HT-29 (cell line): ENCODE results near the gene SPHK2. TPM values are rescaled to one million over a fixed set of nuclear protein-coding genes. Genes with fewer than 3 reads are reported as not detected.
"Not testable (repeated sequence)": the region's sequence is repeated elsewhere in the genome, so short reads cannot be mapped to it uniquely, and the experiment has no call there.

Experiments
- DNase-seq: peaks from one replicate; pipeline ENCODE4 v3.0.0-alpha.2; 2015; ENCODE audit warnings: low spot score
- total RNA-seq: library from RNA; depleted of rRNA; stranded (reverse); fragments of >200 nt; shearing (Covaris generic); gene quantifications from 2 replicates; pipeline ENCODE4 v1.2.3, GENCODE V29; 2014; rRNA removed

The SPHK2 gene, protein sequence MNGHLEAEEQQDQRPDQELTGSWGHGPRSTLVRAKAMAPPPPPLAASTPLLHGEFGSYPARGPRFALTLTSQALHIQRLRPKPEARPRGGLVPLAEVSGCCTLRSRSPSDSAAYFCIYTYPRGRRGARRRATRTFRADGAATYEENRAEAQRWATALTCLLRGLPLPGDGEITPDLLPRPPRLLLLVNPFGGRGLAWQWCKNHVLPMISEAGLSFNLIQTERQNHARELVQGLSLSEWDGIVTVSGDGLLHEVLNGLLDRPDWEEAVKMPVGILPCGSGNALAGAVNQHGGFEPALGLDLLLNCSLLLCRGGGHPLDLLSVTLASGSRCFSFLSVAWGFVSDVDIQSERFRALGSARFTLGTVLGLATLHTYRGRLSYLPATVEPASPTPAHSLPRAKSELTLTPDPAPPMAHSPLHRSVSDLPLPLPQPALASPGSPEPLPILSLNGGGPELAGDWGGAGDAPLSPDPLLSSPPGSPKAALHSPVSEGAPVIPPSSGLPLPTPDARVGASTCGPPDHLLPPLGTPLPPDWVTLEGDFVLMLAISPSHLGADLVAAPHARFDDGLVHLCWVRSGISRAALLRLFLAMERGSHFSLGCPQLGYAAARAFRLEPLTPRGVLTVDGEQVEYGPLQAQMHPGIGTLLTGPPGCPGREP
- total RNA-seq: 114 and 115 TPM in 2 replicates

DNA sequence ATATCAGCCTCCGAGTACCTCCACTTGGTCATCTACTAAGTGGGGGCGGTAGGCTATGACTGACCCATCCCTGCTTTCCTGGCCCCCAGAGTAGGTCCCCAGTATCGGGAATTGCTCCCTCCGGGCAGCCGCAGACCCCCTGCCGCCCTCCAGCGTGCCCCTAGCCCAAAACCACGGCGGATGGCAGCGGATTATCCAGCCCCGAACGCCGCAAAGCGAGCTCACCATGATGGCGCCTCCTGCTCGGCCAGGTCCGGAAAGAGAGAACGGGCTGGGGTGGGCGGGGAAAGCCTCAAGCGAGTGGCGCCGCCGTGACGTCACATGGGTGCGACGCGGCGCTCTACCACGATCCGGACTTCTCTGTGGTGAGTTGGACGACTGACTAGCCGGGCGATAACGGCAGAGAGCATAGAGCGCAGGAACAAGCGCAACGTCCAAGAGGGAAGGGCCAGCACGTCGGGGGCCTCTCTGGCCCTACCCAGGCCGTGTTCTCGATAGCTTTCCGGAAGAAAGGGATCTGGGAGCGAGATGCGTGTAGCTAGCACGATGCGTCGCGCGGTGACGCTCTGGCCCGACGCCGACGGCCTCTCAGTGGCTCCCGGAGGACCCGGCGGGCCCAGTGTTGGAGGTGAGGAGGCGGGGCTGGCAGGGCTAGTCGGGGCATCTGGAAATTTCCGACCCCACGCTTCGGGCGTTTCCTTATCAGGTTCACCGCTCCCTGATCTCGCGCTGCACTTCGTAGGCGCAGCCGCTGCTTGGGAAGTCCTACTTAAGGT lies at the start of gene SPHK2, which contains the start of gene RPL18:
Gene SPHK2, plus strand, starts transcription at position 591 of the 776 bp plus-strand sequence. CDS start 1,009 bp downstream, outside the sequence.
Gene RPL18, minus strand, starts transcription at position 263 of the 776 bp plus-strand sequence. Its CDS starts 35 bp downstream, at position 228.
- DNase-seq: peak; percentile 100

DNA sequence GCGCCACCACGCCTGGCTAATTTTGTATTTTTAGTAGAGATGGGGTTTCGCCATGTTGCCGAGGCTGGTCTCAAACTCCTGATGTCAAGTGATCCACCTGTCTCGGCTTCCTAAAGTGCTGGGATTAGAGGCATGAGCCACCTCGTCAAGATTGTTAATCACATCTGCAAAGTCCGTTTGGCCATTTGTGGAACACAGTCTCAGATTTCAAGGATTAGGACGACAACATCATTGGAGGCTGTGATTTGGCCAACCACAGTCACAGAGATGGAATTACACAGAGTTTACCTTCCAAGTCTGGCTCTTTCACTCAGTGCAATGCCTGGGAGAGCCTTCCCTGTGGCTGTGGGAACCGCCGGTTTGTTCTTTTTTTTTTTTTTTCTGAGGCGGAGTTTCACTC lies 49.5 kb upstream of the SPHK2 start:
- no peak for DNase-seq

- no peak for DNase-seq
Measured at GRCh38 chr19:48571378-48572162, 47.7 kb upstream of the SPHK2 start.

- DNase-seq: no peak
Measured at GRCh38 chr19:48573163-48573505, 46.2 kb upstream of the SPHK2 start.

- no peak for DNase-seq
Measured at GRCh38 chr19:48575931-48576622, 43.2 kb upstream of the SPHK2 start.

DNA sequence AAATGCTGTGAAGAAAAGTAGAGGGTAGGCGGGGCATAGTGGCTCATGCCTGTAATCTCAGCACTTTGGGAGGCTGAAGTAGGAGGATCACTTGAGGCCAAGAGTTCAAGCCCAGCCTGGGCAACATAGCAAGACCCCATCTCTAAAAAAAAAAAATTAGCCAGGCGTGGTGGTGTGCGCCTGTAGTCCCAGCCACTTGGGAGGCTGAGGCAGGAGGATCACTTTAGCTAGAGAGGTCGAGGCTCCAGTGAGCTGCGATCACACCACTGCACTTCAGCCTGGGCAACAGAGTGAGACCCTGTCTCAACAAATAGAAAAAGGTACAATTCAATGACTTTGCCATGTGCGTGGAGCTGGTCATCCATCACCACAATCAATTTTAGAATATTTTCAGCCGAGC lies 41.4 kb upstream of the SPHK2 start:
- DNase-seq: not testable (repeated sequence)

DNA sequence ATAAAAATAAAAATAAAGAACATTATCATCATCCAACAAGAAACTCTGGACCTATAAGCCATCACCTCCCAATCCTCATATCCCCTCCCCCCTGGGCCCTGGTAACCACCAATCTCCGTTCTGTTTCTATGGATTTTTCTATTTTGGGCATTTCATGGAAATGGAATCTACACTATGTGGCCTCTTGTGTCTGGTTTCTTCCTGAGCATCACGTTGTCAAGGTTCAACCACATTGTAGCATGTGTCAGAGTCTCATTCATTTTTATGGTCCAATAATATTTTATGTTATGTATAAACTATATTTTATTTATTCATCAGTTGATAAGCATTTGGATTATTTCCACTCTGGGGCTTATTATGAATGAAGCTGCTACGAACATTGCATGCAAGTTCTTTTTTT lies 40.4 kb upstream of the SPHK2 start:
- DNase-seq: no peak

GRCh38 chr19:48582168-48582567 lies 37.1 kb upstream of the SPHK2 start:
- no peak for DNase-seq

- no peak for DNase-seq
Measured at GRCh38 chr19:48587387-48587786, 31.9 kb upstream of the SPHK2 start.

GRCh38 chr19:48588670-48589401 lies 30.5 kb upstream of the SPHK2 start:
- DNase-seq: peak; percentile 98

GRCh38 chr19:48591021-48591420 lies 28.3 kb upstream of the SPHK2 start:
- DNase-seq: peak; percentile 38

DNA sequence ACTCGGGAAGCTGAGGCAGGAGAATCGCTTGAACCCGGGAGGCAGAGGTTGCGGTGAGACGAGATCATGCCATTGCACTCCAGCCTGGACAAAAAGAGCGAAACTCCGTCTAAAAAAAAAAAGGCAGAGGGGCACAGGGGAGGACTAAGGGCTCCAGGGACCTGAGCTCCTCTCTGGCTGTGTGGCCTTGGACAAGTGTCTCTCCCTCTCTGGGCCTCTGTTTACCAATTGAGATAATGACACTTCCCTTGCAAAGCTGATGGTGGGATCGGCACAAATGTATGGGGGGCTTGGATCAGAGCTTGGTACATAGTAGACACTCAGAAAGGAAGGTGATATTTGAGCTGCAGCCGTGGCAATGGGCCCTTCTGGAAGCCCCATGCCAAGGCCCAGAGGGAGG lies 24.1 kb upstream of the SPHK2 start:
- DNase-seq: no peak

DNA sequence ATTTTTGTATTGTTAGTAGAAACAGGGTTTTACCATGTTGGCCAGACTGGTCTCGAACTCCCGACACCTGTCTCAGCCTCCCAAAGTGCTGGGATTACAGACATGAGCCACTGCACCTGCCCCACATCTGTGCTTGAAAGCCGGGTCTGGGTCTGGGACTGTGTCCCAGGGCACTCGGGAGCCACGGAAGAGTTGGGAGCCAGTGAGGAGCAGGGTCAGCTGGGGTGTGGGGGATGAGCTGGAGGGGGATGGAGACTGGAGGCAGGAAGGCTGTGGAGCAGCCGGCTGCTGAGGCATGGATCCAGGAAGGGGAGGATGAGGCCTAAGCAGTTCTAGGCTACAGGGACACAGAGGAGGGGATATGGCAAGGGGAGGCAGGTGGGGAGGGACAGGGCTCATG lies 23.5 kb upstream of the SPHK2 start:
- no peak for DNase-seq

DNA sequence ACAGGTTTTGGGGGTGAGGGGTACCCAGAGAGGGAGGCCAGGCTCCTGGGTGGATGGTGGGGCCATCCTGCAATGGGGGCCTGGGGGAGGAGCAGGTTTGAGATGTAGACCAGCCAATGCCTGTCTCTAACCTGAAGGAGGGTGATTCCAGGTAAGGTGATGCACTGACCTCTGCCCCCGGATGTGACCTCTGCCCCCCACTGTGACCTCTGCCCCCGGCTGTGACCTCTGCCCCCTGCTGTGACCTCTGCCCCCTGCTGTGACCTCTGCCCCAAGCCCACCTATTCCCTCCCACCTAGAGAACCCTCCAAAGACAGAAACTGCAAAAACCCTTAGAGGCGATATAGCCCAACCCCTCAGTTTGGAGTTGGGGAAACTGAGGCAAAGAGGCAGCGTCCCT lies 23.1 kb upstream of the SPHK2 start:
- DNase-seq: no peak

DNA sequence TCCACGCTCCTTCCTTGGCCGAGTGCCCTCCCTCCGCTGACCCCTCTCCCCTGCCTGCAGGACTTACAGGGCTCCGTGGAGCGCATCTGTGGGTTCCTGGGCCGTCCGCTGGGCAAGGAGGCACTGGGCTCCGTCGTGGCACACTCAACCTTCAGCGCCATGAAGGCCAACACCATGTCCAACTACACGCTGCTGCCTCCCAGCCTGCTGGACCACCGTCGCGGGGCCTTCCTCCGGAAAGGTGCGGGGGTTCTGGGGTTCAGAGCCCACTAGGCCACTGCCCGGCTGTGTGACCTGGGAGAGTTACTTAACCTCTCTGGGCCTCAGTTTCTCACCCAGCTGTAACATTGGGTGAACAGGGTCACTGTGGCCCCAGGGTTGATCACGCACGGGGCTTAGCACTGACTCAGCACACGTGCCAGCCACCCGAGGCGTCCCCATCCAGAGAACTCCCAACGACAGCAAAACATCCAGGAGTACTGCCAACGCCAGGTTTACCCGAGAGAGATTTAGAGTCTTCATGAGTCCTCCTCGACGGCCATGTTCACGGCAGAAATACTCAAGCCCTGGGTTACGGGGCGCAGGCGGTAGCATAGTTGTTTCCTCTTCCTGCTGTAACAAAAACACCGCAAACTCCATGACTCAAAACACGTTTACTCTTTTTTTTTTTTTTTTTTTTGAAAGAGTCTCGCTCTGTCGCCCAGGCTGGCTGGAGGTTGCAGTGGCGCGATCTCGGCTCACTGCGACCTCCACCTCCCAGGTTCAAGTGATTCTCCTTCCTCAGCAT lies 22.4 kb upstream of the SPHK2 start:
- DNase-seq: no peak

GRCh38 chr19:48598996-48599700 lies 20.2 kb upstream of the SPHK2 start:
- no peak for DNase-seq

DNA sequence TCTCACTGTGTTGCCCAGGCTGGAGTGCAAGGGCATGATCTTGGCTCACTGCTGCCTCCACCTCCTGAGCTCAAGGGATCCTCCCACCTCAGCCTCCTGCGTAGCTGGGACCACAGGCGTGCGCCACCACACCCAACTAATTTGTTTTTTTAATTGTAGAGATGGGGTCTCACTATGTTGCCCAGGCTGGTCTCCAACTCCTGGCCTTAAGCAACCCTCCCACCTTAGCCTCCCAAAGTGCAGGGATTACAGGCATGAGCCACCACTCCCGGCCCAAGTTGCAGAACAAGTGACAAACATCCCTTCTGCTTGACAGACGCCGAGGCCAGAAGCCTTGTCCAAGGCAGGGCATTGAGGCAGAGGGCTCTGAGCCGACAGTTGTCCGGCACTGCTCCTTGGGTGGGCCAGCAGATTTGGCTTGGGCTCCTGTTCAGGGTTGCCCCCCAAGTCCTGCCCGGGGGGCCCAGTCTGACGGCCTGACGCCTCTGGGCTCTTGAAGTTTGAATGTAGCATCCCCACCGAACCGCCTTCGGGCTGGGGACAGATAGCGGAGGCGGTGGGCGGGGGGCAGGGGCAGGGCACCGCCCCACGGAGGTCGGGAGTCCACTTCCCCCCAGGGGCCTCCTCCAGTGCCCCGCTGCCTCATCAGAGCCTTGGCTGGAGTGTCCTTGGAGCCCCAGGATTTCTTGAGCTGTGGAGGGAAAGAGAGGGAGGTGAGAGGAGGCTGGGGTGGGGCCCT lies 18.5 kb upstream of the SPHK2 start:
- DNase-seq: no peak

DNA sequence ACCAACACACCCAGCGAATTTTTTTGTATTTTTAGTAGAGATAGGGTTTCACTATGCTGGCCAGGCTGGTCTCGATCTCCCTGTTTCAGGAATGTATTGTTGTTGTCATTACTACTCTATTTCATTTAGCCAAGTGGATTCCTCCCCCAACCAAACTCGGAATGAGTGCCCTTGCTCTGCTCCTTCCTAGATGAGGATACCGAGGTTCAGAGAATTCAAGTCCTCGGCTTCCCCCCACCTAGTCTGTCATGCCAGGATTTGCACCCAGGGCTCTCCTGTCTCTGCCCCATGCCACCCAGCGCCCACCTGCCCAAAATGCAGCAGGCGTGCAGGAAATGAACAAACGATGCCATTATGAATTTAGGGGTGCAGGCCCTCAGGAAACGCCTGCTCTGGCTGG lies 16.3 kb upstream of the SPHK2 start:
- no peak for DNase-seq
